Measurements from ENCODE around the gene STAT2. TPM values are rescaled to one million over a fixed set of nuclear protein-coding genes. Genes with fewer than 3 reads are reported as not detected.

The STAT2 gene
- polyA plus RNA-seq, 3 donors, result 109 to 251 (median 142) TPM

DNA sequence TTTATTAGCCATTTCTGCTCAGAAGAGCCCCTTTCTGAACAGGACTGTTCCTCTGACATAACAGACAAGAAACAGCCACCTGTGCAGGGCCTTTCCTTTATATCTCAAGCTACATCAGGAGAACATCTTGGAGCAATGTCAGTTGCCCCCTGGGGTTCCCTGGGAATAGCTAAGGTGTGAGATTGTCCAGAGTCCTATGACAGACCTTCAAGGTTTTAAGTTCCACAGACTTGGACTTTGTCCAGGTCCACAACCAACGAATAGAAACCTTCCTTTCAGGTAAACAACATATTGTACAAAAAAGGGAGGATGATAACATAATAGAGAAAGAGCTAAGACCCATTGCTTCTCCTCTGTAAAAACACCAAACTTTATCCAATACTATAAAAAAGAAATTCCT, 18.3 kb downstream of the STAT2 start:
- H3K4me3 ChIP-seq (replicated peaks in 1 of 3; ENCODE audit: low read depth in 2 of 3, low read length in 3 of 3), result no peak overlapping the region
- H3K79me2 ChIP-seq (ENCODE audit: insufficient read depth, low read length), result no peaks in the 10 kb centered on the region
- no peaks in the 10 kb centered on the region for H3K9me3 ChIP-seq (replicated peaks in 1 of 2; ENCODE audit: control insufficient read depth in 1 of 2, insufficient read depth in 1 of 2, low read length in 2 of 2)
- Mint-ChIP-seq H3K27me3 (ENCODE audit: low read depth in 3 of 3) (peaks cover 0 to 2% (median 0%) of the 10 kb centered on the region in 3 donors), H3K4me3 (no peak overlapping the region), H3K36me3 (peaks cover 43 to 61% of the 10 kb centered on the region in 2 donors), H3K9me3 (no peaks in the 10 kb centered on the region), H3K4me1 (peaks cover 35% of the 10 kb centered on the region), H3K27ac (peak overlapping the region in 2 of 7 donors; percentile 10 to 37)
- no peak overlapping the region for H3K4me2 ChIP-seq (replicated peaks; ENCODE audit: extremely low read depth, low read length, poor library complexity, severe bottlenecking)
- no peaks in the 10 kb centered on the region for H3K27me3 ChIP-seq (ENCODE audit: control insufficient read depth in 2 of 2, insufficient read depth in 2 of 2, low read length in 2 of 2)
- H4K20me1 ChIP-seq (ENCODE audit: insufficient read depth, low read length), result peaks cover 17% of the 10 kb centered on the region
- H3K4me1 ChIP-seq (ENCODE audit: control insufficient read depth in 1 of 2, insufficient read depth in 2 of 2, low read length in 2 of 2), result peaks cover 34% of the 10 kb centered on the region in 2 donors
- H3K9ac ChIP-seq (ENCODE audit: insufficient read depth, low read length, poor library complexity, severe bottlenecking), result no peak overlapping the region
- WGBS (ENCODE audit: insufficient coverage), result no CpG with 5 or more reads among the region's 1 CpG
- DNase-seq, result no peak
- peaks cover 49 to 56% of the 10 kb centered on the region in 2 donors for H3K36me3 ChIP-seq (replicated peaks in 1 of 2; ENCODE audit: control insufficient read depth in 1 of 2, insufficient read depth in 2 of 2, low read length in 2 of 2)
- H2AFZ ChIP-seq (ENCODE audit: insufficient read depth, low read depth, low read length, poor library complexity, severe bottlenecking), result no peak overlapping the region
- TF ChIP-seq, protein P1, sequence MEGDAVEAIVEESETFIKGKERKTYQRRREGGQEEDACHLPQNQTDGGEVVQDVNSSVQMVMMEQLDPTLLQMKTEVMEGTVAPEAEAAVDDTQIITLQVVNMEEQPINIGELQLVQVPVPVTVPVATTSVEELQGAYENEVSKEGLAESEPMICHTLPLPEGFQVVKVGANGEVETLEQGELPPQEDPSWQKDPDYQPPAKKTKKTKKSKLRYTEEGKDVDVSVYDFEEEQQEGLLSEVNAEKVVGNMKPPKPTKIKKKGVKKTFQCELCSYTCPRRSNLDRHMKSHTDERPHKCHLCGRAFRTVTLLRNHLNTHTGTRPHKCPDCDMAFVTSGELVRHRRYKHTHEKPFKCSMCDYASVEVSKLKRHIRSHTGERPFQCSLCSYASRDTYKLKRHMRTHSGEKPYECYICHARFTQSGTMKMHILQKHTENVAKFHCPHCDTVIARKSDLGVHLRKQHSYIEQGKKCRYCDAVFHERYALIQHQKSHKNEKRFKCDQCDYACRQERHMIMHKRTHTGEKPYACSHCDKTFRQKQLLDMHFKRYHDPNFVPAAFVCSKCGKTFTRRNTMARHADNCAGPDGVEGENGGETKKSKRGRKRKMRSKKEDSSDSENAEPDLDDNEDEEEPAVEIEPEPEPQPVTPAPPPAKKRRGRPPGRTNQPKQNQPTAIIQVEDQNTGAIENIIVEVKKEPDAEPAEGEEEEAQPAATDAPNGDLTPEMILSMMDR (IDR thresholded peaks at IDR 0.05), result no peak
- peak overlapping the region in 1 of 2 donors; percentile 4 for H3K27ac ChIP-seq (ENCODE audit: low read depth in 1 of 2, low read length in 2 of 2)
- intact Hi-C loops (cut with micrococcal nuclease), result no loop called here

DNA sequence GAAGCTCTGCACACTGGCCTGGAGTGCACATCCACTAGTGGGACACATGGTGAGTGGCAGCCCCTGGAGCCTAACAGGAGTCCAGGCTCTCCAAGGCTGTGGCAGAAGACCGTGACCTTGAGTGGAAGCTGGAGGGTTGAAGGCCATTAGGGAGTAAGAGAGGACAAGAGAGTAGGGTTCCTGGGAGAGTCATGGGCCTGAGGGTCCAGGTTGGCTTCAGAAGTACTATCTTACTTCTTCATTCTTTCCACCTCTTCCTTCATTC, 20.8 kb downstream of the STAT2 start:
- Histone ChIP-seq H3K79me2 (ENCODE audit: insufficient read depth, low read length) (peaks cover 7% of the 10 kb centered on the region), H3K27me3 (ENCODE audit: control insufficient read depth in 2 of 2, insufficient read depth in 2 of 2, low read length in 2 of 2) (no peaks in the 10 kb centered on the region), H3K36me3 (replicated peaks in 1 of 2; ENCODE audit: control insufficient read depth in 1 of 2, insufficient read depth in 2 of 2, low read length in 2 of 2) (peaks cover 28 to 33% of the 10 kb centered on the region in 2 donors), H3K9ac (ENCODE audit: insufficient read depth, low read length, poor library complexity, severe bottlenecking) (peak overlapping the region; percentile 46), H3K4me1 (ENCODE audit: control insufficient read depth in 1 of 2, insufficient read depth in 2 of 2, low read length in 2 of 2) (peaks cover 53 to 54% of the 10 kb centered on the region in 2 donors), H3K4me2 (replicated peaks; ENCODE audit: extremely low read depth, low read length, poor library complexity, severe bottlenecking) (peak overlapping the region; percentile 63), H2AFZ (ENCODE audit: insufficient read depth, low read depth, low read length, poor library complexity, severe bottlenecking) (peak overlapping the region; percentile 57), H3K27ac (ENCODE audit: low read depth in 1 of 2, low read length in 2 of 2) (peak overlapping the region; percentile 73 to 86), H3K4me3 (replicated peaks in 1 of 3; ENCODE audit: low read depth in 2 of 3, low read length in 3 of 3) (peak overlapping the region in 1 of 3 experiments; percentile 43), H4K20me1 (ENCODE audit: insufficient read depth, low read length) (peaks cover 6% of the 10 kb centered on the region), H3K9me3 (replicated peaks in 1 of 2; ENCODE audit: control insufficient read depth in 1 of 2, insufficient read depth in 1 of 2, low read length in 2 of 2) (no peaks in the 10 kb centered on the region)
- DNase-seq, result no peak
- Mint-ChIP-seq H3K9me3 (no peaks in the 10 kb centered on the region), H3K27ac (peak overlapping the region; percentile 85 to 95 (median 92)), H3K4me1 (peaks cover 49% of the 10 kb centered on the region), H3K27me3 (ENCODE audit: low read depth in 3 of 3) (peaks cover 0 to 2% (median under 1%) of the 10 kb centered on the region in 3 donors), H3K36me3 (peaks cover 28 to 36% of the 10 kb centered on the region in 2 donors), H3K4me3 (peak overlapping the region in 1 of 2 donors; percentile 67)
- TF ChIP-seq, protein P1 (IDR thresholded peaks at IDR 0.05), result no peak
- intact Hi-C loops (cut with micrococcal nuclease), result loop anchor here in 1 of 2 donors (10.0 kb wide), 1 partner anchor 126 kb away; the partner anchor contains the start of gene SPRYD4
- no CpG with 5 or more reads among the region's 1 CpG for WGBS (ENCODE audit: insufficient coverage)
